HG02840 (cell line): ENCODE results near the gene OGDHL.

Source experiments
- ATAC-seq: cut with Tn5 transposase; IDR thresholded peaks from one replicate; pipeline ENCODE4 v1.9.1; 2021; ENCODE audit warnings: mild to moderate bottlenecking, moderate library complexity, moderate number of reproducible peaks; ENCODE audit not compliant: unreplicated experiment, low FRiP score

OGDHL gene

DNA sequence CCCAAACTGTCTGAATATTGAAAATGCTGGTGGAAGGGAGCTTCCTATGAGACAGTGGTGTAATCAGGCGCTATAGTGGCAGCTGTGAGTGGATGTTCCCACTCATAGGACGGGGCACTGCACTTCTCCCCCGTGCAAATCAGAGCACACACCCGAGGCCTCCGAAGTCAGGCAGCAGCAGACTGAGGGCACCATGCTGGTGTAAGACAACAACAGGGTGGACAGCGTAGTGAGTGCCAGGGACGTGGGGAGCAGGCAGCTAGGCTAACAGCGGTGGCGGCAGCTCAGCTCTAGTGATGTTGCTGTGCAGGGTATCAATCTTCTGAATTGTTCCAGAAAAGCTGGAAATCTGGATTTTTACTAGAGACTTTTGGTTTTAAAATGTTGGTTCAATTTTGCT, 63.4 kb downstream of the OGDHL start:
- no peak for ATAC-seq

DNA sequence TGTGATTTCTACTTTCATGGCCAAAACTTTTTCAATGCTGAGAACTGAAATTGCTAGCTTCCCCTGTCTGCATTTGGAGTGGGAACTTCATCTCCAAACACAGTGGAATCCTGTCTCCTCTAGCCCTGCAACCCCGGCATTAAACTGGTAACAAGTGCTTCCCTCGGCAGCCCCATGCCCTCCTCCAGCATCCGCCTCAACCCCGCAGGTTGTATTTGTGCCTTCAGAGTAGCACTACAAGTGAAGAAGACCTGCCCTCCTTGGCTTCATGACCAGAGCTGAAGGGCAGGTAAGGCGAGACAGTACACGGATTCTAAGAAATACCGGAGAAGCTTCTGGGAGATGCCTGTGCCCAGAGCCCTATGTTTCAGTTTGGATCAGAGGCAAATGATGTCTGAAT, 65.8 kb downstream of the OGDHL start:
- no peak for ATAC-seq

DNA sequence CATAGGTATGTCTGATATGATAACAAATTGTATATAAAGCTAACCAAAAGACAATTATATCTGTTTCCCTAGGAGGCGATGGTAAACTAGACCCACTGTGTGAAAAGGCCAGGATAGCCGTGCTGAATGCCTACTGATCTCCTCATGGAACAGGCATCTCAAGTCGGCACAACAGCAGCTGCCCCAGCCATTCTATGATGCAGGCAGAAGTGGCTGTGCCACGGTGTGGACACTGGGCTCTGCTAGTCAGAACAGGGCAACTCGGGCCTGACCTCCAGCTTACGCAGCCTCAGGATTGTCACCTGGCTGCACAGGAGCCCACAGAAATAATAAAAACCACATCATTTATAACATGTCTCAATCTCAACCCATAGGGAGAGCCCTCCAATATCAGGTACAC, 67.7 kb downstream of the OGDHL start:
- no peak for ATAC-seq

- ATAC-seq, result no peak
Observed at GRCh38 chr10:49691588-49691987, 70.5 kb downstream of the OGDHL start.

- ATAC-seq, result no peak
Observed at GRCh38 chr10:49690698-49691356, 71.3 kb downstream of the OGDHL start.

DNA sequence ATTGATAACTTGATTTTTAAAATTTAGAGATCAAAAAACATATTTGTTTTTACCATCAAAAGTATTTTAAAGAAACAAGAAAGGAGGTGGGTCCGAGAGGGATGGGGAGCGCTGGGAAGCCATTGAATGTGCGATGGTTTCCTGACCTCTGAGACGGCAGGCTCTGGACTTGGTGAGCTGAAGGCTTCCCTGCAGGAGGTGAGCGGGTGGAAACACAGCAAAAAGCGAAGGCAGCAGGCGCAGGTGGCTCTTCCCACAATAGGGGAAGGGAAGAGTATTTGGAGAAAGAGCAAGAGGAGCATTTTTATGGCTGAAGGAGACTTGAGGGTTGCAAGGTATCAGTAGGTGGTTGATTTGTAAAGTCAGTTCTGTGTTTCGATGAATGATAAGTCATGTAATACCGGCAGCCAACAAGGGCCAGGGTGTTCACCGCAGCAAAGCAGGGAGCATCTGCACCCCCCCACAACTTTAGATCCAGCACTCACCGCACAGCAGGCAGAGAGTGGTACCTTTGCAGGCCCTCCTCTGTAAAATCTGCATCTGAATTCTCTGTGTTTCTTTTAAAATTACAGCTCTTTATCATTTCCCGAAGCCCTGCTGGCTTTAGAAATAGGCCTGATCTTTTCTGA, 72.1 kb downstream of the OGDHL start:
- ATAC-seq, result no peak

DNA sequence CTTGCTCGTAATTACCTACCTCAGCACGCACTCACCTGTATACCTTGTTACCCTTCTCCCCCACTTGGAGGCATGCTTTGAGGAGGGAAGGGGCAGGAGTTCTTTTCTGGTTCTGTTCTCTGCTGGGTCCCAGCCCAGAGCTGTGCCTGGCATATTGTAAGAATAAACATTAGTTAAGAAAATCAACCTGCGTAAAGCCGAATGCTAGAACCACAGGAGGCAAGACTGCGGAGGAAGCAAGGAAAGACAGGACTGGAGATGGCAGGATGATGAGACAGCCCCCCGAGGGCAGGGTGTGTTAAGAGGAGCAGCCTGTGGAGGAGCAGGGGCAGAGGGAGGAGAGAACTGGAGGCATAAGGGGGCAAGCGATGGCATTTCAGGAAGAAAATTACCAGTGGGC, 73.2 kb downstream of the OGDHL start:
- no peak for ATAC-seq

DNA sequence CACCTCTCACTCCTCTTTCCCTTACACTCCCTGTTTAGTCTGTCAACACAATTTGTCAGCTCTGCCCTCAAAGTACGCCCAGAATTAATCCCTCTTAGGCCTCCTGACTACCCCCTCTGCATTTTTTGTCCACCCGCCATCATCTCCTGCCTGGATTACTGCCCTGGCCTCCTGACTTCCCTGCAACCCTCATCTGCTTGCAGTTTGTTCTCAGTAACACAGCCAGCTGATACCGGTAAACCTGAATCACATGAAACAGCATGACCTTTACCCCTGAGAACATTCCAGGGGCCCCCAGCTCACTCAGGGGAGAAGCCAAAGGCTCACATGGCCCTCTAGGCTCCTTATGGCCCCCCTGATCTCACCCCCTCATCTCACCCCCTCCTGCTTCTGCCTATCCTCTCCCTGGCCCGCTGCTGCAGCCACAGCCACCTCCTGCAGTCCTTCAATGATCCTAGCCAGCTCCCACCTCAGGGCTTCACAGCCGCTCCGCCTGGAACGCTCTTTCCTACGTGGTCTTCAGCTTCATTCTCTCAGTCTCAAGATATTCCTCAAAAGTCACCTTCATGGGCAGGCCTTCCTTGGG, 73.8 kb downstream of the OGDHL start:
- ATAC-seq, result no peak

- no peak for ATAC-seq
Observed at GRCh38 chr10:49686651-49687050, 75.5 kb downstream of the OGDHL start.
